Measurements from ENCODE around the gene KCNQ4.

KCNQ4 gene

GRCh38 chr1:40777224-40777970, 6.2 kb upstream of the KCNQ4 start:
- no peak for DNase-seq (ENCODE audit: low read depth)

DNA sequence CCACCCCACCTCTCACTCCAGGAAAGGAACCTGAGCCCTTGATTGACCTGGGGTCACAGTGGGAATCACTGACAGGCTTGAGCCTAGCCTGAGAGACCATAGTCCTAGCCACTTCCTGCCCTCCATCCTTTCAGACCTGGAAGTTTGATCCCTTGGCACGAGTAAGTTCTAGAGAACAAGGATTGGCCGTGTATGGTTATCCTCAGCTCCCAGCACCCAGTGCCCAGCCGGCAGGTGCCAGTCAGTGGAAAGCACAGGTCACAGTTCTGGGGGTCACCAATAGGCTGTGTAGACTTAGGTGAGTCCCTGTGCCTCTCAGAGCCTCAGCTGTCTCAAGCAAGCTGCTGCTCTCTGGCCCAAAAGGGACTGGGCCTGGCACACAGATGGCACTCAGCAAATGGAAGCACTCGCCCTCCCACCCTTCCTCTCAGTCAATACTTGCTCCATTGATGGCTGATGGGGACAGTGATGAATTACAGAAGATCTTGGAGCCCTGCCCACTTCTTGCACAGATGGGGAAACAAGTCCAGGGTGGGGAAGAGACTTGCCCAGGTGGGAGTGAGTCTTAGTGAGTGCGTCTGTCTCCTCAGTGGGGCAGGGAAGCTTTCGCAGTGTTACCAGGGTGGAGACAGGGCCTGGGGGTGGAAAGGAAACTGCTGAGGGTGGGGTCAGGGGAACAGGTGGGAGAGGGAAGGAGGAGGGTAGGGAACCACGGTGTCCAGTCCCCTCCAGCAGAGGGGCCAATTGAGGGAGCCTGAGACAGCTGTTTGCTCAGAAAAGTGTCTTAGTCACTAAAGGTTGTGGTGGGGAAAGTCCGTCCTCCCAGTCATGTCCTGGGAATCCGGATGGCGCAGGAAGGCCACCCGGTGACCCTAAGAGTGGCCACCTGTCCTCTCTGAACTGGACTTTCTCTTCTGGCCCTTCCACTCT, 2.6 kb upstream of the KCNQ4 start:
- no peak for DNase-seq (ENCODE audit: low read depth)

DNA sequence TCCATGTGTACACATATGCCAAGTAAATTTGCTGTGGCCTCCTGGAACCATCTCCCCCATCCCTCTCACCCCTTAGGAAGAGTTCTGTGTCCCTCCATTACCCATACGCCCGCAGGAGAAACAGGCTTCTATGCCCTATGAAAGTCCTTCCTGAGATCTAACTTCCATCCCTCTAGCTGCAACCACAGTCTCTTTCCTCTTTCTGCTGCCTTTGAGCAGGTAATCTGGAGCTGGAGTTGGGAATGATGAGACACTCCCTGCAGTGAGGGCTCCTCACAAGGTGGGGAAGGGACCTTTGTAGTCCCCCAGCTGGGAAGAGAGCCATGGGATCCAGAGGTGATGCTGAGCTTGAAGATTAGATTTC, 2.0 kb upstream of the KCNQ4 start:
- DNase-seq (ENCODE audit: low read depth), result no peak

DNA sequence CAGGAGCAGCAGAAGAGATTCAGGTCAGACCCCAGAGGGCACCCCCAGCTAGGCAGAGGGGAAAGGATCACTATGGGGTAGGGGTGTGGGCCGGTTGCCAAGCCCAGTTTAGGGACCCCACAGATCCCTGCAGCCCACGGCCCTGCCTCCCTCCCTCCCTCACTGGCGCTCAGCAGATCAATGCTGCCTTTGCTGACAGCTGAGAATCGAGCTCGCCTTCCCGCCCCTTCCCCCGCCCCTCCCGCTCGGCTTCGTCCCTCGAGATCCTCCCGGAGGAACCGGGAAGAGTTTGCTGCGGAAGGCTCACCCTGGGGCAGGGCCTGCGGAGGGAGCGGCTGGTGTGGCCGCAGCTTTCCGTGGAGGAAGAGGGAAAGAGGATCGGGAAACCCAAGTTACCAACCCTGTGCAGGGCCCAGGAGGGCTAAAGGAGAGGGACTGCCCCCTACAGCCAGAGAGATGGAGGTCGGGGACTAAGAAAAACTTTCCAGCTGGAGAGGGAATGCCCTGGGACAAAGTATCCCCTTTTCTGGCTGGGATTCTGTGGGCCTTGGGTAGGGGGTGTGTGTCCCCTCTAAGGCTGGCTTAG, 1.1 kb upstream of the KCNQ4 start:
- no peak for DNase-seq (ENCODE audit: low read depth)

DNA sequence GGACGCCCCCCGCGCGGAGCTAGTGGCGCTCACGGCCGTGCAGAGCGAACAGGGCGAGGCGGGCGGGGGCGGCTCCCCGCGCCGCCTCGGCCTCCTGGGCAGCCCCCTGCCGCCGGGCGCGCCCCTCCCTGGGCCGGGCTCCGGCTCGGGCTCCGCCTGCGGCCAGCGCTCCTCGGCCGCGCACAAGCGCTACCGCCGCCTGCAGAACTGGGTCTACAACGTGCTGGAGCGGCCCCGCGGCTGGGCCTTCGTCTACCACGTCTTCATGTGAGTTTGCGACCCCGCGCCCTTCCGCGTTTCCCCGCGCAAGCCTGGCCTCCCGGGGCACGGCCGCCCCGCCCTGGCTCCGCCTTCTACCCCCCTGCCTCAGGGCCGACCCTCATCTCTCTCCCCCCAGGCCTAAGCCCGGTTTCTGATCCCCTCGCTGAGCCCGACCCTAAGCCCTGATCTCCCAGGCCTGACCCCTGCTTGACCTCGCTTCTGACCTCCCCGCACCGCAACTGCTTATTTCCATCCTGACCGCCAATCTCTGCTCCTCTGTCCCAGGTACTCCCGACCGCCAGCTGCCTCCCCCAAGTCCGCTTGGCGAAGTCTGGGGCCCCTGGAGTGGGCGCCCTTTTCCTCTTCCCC, 669 bp downstream of the KCNQ4 start:
- no peak for DNase-seq (ENCODE audit: low read depth)

- DNase-seq (ENCODE audit: low read depth), result no peak
Measured at GRCh38 chr1:40784771-40785151, 1.2 kb downstream of the KCNQ4 start.

DNA sequence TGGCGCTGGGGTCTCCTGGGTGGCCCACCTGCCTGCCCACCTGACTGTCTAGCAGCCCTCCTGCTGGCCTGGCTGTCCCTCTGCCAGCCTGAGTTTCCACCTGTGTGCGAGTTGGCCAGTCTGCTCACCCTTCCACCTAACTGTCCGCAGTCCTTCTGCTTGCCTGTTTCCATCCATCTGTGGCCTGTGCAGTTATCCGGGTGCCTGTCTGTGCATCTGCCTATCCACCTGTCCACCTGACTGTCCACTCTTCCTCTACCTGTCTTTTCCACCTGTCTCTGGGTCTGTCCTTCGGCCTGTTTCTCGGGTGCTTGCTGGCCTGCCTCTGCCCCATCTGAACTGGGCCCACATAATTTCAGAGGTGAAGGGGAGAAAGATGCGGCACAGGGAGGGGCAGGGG, 1.9 kb downstream of the KCNQ4 start:
- DNase-seq (ENCODE audit: low read depth), result no peak

DNA sequence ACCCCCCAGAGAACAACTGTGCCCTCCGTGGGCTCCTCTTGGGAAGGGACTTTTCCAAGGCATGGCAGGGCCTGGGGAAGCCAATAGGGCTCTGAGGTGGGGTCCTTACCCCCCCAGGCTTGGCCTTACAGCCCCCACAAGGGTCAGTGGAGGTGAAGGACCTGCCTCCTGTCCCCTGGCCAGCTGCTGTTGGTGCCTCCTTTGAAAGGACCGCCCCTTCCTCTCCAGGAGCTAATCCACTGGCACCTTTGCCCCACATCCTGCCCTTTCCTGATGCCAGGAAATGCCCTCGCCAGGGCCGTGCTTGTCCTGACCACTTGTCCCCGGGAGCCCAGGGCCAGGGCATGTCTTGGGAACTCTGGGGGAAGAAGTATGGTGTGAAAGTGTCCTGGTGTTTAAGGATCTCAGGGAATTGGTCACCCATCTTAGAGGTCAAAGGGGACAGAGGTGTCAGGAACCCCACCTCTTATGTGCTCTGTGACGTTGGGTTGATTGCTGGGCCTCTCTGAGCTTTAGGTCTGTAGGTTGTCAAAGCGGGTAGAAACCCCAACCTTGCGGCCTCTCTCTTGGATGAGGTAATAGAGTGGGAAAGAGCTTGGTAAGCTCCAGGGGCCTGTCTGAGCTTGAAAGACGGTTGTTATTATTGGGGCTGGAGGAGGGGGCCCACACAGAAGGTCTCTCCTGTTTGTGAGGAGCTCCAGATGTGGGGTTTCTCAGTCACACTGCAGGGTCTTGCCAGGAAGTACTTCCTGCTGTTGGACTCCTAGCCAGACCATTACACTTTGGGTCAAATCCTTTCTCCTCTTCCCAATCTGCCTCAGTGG, 2.8 kb downstream of the KCNQ4 start:
- no peak for DNase-seq (ENCODE audit: low read depth)

DNA sequence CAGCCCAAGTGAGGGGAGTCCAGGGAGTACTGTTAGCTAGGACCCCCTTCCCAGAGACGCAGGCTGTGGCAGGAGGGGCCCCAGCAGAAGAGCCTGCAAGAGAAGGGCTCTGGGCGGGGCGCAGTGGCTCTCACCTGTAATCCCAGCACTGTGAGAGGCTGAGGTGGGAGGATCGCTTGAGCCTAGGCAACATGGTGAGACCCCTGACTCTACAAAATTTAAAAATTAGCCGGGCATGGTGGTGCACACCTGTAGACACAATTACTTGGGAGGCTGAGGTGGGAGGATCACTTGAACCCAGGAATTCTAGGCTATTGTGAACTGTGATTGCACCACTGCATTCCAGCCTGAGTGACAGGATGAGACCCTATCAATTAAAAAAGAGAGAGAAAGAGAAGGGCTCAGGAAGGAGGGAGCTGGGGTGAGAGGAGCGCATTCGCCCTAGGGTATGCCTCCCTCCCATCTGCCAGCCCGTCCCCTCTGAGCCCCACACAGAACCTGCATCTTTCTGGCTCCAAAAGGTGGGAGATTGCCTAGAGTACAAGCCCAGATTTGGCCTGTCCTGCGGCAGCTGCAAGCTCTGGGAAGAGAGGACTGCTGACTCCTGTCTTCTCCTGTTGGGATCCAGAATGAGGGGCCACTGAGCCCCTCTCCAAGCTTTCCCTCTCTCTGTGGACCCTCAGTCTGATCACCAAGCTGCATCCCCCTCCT, 3.6 kb downstream of the KCNQ4 start:
- no peak for DNase-seq (ENCODE audit: low read depth)

GRCh38 chr1:40787737-40788560, 4.4 kb downstream of the KCNQ4 start:
- DNase-seq (ENCODE audit: low read depth), result no peak

DNA sequence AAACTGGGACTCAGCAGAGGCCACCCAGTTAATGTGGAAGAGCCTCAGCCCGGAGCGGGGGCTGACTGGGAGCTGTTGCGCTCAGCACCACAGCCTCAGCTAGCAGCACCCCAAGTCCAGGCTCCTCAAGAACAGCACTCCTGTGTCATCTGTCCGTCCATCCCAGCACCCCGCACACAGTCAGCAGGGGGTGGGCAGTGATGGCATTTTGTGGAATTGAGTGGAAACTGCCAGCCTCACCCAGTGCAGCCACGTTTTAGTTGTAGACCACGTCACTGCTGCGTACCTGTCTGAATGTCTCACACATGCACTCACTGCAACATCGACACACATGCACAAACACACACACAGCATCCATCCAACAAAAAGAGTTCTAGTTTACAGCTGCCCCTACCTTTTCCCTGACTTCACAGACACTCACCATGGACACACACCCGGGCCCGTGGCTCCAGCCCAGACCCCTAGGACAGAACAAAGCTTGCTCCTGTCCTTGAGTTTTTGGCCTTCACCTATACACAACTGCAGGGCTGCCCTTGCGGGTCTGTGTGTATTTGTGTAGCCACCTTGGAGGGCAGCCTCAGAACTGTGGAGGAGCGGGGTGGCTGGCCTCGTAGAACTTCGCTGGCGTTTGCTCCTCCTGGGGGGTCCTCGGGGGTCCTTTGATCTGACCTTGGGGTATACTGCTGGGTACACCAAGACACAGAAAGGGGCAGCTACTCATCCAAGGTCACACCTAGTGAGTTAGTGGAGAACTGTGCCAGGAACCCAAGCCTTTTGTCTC, 5.2 kb downstream of the KCNQ4 start:
- no peak for DNase-seq (ENCODE audit: low read depth)

GRCh38 chr1:40789342-40789598, 5.7 kb downstream of the KCNQ4 start:
- DNase-seq (ENCODE audit: low read depth), result no peak

GRCh38 chr1:40789661-40790430, 6.3 kb downstream of the KCNQ4 start:
- DNase-seq (ENCODE audit: low read depth), result no peak

- no peak for DNase-seq (ENCODE audit: low read depth)
Measured at GRCh38 chr1:40792036-40792435, 8.4 kb downstream of the KCNQ4 start.

- DNase-seq (ENCODE audit: low read depth), result no peak
Measured at GRCh38 chr1:40793617-40794016, 10.0 kb downstream of the KCNQ4 start.

GRCh38 chr1:40794048-40794447, 10.5 kb downstream of the KCNQ4 start:
- DNase-seq (ENCODE audit: low read depth), result no peak

- no peak for DNase-seq (ENCODE audit: low read depth)
Measured at GRCh38 chr1:40794974-40795715, 11.6 kb downstream of the KCNQ4 start.
